ACC112 (cell line): ENCODE data around the gene F2R.
A peak's percentile ranks its signal among the peaks of the same experiment; 100 is the strongest.

ENCODE experiments used
- H2AFZ ChIP-seq: fragments of 200-600 bp; sonication (generic); one replicate; pipeline ENCODE4 v1.6.0; 2017; ENCODE audit warnings: antibody characterized with exemption, low read length; ENCODE audit not compliant: unreplicated experiment
- H3K27ac ChIP-seq: fragments of 200-600 bp; sonication (generic); 2 replicates; pipeline ENCODE4 v1.5.1; 2014; ENCODE audit warnings: low read depth, mild to moderate bottlenecking, antibody characterized with exemption, low read length, moderate library complexity
- H3K27me3 ChIP-seq: fragments of 200-600 bp; sonication (generic); 2 replicates; pipeline ENCODE4 v1.6.1; 2014; ENCODE audit warnings: mild to moderate bottlenecking, antibody characterized with exemption, low read length, moderate library complexity, mixed read lengths; ENCODE audit not compliant: insufficient read depth
- H3K36me3 ChIP-seq: fragments of 200-600 bp; sonication (generic); 2 replicates; pipeline ENCODE4 v1.6.1; 2016; ENCODE audit warnings: mild to moderate bottlenecking, antibody characterized with exemption, low read length, moderate library complexity, mixed read lengths; ENCODE audit not compliant: insufficient read depth
- H3K4me1 ChIP-seq: fragments of 200-600 bp; sonication (generic); one replicate; pipeline ENCODE4 v1.6.1; 2016; ENCODE audit warnings: low read length, mixed read lengths; ENCODE audit not compliant: insufficient read depth, unreplicated experiment, control insufficient read depth
- H3K4me3 ChIP-seq: fragments of 200-600 bp; sonication (generic); 2 replicates; pipeline ENCODE4 v1.5.1; 2014; ENCODE audit warnings: mild to moderate bottlenecking, low read depth, low read length
- H3K79me2 ChIP-seq: fragments of 200-600 bp; sonication (generic); one replicate; pipeline ENCODE4 v1.6.0; 2016; ENCODE audit warnings: low read length; ENCODE audit not compliant: control insufficient read depth, unreplicated experiment, insufficient read depth

Gene F2R

DNA sequence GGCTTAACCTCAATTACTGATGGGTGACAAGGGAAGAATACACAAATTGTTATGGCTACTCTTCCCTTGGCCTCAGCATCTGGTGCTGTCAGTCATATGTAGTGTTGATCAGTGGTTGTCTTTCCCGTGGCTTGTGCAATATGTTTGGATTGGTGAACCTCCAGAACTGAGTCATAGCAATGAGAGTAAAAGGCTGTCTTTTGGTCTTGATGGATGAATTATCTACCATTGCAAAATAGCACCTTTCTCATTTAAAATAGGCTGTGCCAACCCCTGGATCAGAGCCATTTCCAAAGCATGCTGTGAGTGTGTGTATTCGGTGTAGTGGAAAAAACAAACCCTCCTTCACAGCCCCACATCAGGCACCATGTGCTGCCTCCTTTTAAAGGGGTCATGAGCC, 14.6 kb upstream of the F2R start:
- Histone ChIP-seq H3K36me3 (0 out of 2 replicates have a peak, but pooled peaks cover 3% of the 10 kb centered on the region), H3K27ac (peak overlapping the region; percentile 46), H3K27me3 (no peaks in the 10 kb centered on the region), H3K4me1 (peaks cover 42% of the 10 kb centered on the region), H3K4me3 (peak overlapping the region; percentile 1; the same call in 1 of the 2 replicates), H2AFZ (no peak overlapping the region), H3K79me2 (no peaks in the 10 kb centered on the region)

DNA sequence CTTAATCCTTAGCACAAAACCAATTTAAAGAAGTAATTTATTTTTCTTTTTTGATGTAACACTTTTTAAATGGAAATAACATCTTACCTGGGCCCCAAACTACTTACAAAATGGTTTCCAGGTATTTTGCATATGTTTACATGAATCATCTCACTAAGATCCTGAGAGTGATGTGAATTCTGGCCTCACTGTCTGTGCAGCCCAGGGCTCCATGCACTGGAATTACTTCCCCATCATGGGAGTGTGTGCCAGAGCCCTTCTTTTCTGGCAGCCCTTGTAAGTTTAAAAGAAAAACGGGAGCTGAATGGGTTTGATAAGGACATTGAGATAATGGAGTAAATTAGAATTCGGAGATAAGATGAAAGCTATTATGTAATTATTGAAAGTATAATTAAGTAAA, 12.2 kb upstream of the F2R start:
- Histone ChIP-seq H3K79me2 (no peaks in the 10 kb centered on the region), H3K27ac (no peak overlapping the region), H2AFZ (no peak overlapping the region), H3K4me3 (no peak overlapping the region), H3K4me1 (peaks cover 42% of the 10 kb centered on the region), H3K36me3 (no peaks in the 10 kb centered on the region), H3K27me3 (no peaks in the 10 kb centered on the region)

DNA sequence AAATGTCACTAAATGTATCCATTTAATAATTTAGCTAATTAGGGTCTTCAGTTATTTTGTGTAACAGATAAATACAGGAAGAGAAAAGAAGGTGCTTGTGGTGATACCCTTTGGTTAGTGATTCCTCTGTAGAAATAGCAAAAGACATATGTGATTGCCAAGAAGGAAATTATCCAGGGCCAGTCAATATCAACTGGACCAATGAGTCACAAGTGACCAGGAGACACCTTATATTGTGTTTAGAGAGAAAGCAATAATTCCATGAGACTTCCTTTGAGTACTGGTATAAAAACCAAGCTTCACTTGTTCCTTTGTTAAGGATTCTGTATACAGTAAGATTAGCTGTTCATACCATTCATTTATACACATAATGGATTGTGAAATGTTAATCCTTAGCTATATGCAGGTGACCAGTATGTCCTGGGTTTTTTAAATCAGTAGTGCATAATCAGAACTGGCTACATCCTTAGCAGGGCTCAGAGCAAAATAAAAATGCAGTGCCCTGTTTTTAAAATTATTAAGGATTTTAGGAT, 11.7 kb upstream of the F2R start:
- no peaks in the 10 kb centered on the region for H3K27me3 ChIP-seq
- no peaks in the 10 kb centered on the region for H3K79me2 ChIP-seq
- peaks cover 46% of the 10 kb centered on the region for H3K4me1 ChIP-seq
- no peak overlapping the region for H3K4me3 ChIP-seq
- no peak overlapping the region for H2AFZ ChIP-seq
- H3K27ac ChIP-seq, result no peak overlapping the region
- no peaks in the 10 kb centered on the region for H3K36me3 ChIP-seq

DNA sequence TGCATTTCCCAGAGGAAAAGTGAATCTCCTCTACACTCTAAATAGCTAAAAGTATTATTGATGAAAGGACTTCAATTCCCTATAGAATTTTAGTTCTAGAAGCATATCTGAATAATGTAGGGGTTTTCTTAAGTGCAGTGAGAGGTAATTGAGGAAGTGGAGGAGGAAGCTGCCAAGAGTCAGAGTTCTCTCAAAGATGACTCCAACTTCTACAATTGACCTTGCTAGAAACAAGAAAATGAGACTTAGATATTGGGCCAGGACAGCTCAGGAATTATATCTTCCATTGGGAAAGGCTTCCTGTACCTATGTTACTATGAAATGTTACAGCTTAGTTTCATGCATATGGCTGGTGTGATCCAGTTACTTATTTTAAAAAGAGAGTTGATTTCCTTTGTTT, 10.4 kb upstream of the F2R start:
- Histone ChIP-seq H3K27ac (no peak overlapping the region), H3K27me3 (no peaks in the 10 kb centered on the region), H3K79me2 (no peaks in the 10 kb centered on the region), H3K4me3 (no peak overlapping the region), H3K4me1 (peaks cover 60% of the 10 kb centered on the region), H2AFZ (no peak overlapping the region), H3K36me3 (no peaks in the 10 kb centered on the region)

DNA sequence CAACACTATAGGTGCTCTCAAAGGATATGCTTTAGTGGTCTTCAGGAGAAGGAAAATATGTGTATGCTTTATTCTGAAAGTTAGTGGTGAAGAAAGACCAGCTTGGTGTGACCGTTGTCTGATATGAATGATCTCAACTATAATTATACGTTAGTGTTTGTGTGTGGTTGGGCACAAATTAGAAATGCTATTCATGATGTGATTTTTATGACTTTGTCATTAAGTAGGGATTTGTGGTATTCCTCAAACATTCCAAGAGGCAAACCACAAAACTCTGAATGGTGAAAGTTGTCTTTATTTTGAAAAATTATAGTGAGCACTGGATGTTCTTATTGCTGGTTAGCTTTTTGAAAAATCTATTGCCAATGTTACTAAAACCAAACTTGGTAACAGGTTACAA, 6.2 kb upstream of the F2R start:
- Histone ChIP-seq H3K79me2 (no peaks in the 10 kb centered on the region), H3K27me3 (no peaks in the 10 kb centered on the region), H3K36me3 (no peaks in the 10 kb centered on the region), H3K27ac (peak overlapping the region; percentile 27; the same call in 1 of the 2 replicates), H2AFZ (no peak overlapping the region), H3K4me3 (no peak overlapping the region), H3K4me1 (peaks cover 37% of the 10 kb centered on the region)

DNA sequence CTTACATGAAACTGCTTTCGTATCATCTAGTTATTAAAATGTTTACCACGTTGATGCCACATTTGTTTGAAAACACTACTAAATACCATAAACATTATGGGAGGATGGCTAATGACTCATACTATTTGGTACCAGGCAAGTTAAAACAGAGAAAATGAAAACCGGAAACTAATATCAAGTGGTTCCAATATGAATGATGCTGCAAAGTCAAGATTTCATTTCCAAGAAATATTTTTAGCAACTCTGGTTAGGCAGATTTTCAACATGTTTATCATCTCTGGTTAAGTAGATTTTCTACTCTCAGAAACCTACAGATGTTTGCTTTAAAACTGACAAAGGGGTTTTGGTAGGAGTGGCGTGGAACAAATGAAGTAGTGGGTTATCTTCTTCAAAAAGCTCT, 4.9 kb upstream of the F2R start:
- no peaks in the 10 kb centered on the region for H3K36me3 ChIP-seq
- H3K79me2 ChIP-seq, result no peaks in the 10 kb centered on the region
- H3K4me1 ChIP-seq, result peaks cover 28% of the 10 kb centered on the region
- no peak overlapping the region for H3K27ac ChIP-seq
- H2AFZ ChIP-seq, result no peak overlapping the region
- no peak overlapping the region for H3K4me3 ChIP-seq
- H3K27me3 ChIP-seq, result no peaks in the 10 kb centered on the region

DNA sequence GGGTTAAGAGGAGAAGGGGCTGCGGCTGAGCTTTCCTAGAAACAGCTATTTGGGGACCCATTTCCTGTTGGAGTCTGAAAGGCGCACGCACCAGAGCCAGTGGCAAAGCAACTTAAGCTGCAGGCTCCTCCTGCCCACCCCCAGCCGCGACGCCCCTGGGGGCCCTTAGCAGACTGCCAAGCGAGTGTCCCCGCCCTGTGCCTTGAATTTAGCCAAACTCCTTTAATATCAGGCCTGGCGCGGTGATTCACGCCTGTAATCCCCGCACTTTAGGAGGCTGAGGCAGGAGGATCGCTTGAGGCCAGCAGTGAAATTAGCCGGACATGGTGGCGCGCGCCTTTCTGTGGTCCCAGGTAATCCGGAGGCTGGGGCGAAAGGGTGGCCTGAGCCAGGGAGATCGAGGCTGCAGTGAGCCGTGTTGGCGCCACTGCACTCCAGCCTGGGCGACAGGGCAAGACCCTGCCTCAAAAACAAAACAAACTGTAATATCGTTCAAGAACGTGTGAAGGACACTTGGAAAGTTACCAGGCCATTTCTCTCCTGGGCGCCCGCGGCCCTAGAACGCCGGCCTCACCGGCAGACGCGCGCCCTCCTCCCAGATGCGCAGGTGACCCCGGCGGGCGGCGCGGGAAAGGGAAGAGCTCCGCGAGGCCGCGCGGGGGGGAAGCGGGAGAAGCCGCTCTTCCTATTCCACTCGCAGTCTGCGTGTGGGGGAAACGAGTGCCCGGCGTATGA, 1.0 kb upstream of the F2R start:
- H3K4me3 ChIP-seq, result peak overlapping the region; percentile 81
- no peaks in the 10 kb centered on the region for H3K27me3 ChIP-seq
- H2AFZ ChIP-seq, result peak overlapping the region; percentile 64
- H3K4me1 ChIP-seq, result peaks cover 31% of the 10 kb centered on the region
- peaks cover 25% of the 10 kb centered on the region for H3K79me2 ChIP-seq
- no peaks in the 10 kb centered on the region for H3K36me3 ChIP-seq
- H3K27ac ChIP-seq, result no peak overlapping the region

DNA sequence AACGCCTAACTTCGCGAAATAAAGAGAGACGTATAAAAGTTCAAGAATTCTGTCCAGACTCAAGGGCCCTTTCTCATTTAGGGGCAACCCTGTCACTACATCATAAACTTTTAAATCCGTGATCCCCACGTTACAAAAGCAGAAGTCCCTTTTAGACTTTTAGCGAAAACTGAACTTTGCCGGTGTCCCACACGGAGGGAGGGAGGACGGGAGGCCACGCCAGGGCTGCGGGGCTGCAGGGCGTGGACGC, 515 bp upstream of the F2R start:
- Histone ChIP-seq H3K27me3 (no peaks in the 10 kb centered on the region), H3K4me1 (peaks cover 26% of the 10 kb centered on the region), H2AFZ (peak overlapping the region; percentile 64), H3K4me3 (peak overlapping the region; percentile 81), H3K79me2 (peaks cover 25% of the 10 kb centered on the region), H3K36me3 (no peaks in the 10 kb centered on the region), H3K27ac (no peak overlapping the region)

DNA sequence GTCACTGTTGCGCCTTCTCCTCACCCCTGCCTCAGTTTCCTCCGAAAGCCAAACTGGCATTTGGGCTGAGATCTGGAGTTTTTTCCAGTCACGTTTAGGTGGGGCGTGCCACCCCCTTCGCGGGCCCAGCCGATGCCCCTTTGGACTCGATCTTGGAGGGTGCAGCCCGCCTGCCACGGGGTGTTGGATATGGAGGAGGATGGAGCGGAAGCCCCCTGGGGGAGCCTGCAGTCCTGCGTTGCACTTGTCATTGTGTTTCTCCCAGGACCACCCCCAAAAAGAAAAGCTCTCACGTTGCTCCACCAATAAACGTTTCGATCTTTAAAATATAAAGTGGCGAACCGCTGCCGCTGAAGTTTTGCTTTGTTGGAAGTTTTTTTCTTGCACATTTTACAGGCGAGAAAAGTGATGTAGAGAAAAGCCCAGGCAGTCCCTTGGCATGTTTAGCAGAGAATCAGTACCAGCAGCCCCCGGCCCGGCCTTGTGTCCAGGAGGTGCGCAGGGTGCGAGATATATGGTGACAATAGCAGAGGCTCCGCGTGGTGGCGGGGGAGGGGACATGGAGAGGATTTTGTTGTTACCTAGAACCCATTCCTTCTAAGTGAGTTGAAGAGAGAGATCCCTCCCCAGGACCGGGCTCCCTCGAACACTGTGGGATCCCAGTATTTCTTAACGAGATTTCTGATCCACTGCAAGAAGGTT, 681 bp downstream of the F2R start:
- peak overlapping the region; percentile 81 for H3K4me3 ChIP-seq
- no peaks in the 10 kb centered on the region for H3K36me3 ChIP-seq
- H3K4me1 ChIP-seq, result peaks cover 17% of the 10 kb centered on the region
- no peaks in the 10 kb centered on the region for H3K27me3 ChIP-seq
- peaks cover 25% of the 10 kb centered on the region for H3K79me2 ChIP-seq
- no peak overlapping the region for H3K27ac ChIP-seq
- peak overlapping the region; percentile 82 for H2AFZ ChIP-seq

DNA sequence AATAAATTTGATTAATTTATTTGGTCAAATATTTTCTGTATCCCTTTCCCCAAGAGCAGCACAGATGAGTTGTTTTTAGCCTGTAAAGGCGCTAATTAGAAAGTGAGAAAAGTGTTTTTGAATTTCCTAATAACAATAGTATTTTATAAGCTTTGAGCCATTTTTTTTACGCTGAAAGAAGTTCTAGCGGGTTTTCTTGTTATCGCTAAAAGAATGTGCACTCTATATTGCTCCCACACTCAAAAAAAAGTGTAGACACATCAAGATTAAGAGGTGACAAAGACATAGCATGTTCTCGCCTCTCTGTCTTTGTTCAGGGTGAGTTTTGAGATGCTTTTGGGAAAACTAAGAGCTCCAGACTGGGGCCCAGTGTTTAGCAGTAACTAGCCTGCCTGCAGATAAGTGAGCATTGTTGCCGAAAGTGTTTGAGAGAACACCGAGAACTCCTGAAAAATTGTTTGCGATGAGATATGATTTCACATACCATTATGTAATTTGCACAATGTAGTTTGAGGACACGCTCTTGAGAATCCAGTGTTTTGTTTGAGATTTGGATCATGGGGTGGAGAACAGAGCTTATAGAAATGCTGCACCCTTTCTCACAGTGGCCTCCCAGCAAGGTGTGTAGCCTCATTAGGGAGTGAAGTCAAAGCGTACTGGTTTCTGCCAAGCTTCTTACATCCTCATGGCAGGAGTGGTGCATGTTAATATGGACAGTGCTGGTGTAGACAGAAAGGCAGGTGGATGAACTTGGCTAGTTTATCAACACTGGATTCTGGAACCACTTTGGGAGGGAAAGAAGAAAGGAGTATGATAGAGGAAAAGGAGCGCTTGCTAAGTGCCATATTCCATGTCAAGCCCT, 1.5 kb downstream of the F2R start:
- H3K79me2 ChIP-seq, result peaks cover 33% of the 10 kb centered on the region
- no peaks in the 10 kb centered on the region for H3K27me3 ChIP-seq
- no peaks in the 10 kb centered on the region for H3K36me3 ChIP-seq
- peak overlapping the region; percentile 81 for H3K4me3 ChIP-seq
- no peak overlapping the region for H3K27ac ChIP-seq
- peaks cover 17% of the 10 kb centered on the region for H3K4me1 ChIP-seq
- peak overlapping the region; percentile 82 for H2AFZ ChIP-seq
